Measurements from ENCODE around the gene ACTR2. TPM values are rescaled to one million over a fixed set of nuclear protein-coding genes. Genes with fewer than 3 reads are reported as not detected.
"Not testable (repeated sequence)": the region's sequence is repeated elsewhere in the genome, so short reads cannot be mapped to it uniquely, and the experiment has no call there.

ACTR2 gene
- total RNA-seq, 1 donor from 2014 or later: 177 TPM

GRCh38 chr2:65314801-65315441 is 87.3 kb downstream of the ACTR2 start:
- ATAC-seq: no peak

- peak; percentile 65 for ATAC-seq
Measured at GRCh38 chr2:65316072-65316471, 88.4 kb downstream of the ACTR2 start.

GRCh38 chr2:65317351-65317750 is 89.7 kb downstream of the ACTR2 start:
- ATAC-seq: not testable (repeated sequence)

GRCh38 chr2:65317841-65318240 is 90.2 kb downstream of the ACTR2 start:
- no peak for ATAC-seq

GRCh38 chr2:65319072-65319673 is 91.5 kb downstream of the ACTR2 start:
- ATAC-seq: no peak

- peak; percentile 18 for ATAC-seq
Measured at GRCh38 chr2:65319674-65320041, 92.0 kb downstream of the ACTR2 start.

- peak; percentile 80 for ATAC-seq
Measured at GRCh38 chr2:65320042-65320725, 92.6 kb downstream of the ACTR2 start.

Other genes with a start within 250 kb of the ACTR2 start
- 12.6 TPM for gene SLC1A4, start 238.4 kb upstream of the ACTR2 start, total RNA-seq
- 6.8 TPM for gene CEP68, start 171.4 kb upstream of the ACTR2 start, total RNA-seq
- gene RAB1A, start 97.7 kb upstream of the ACTR2 start, total RNA-seq: 113 TPM
- gene SPRED2, start 204.8 kb downstream of the ACTR2 start, total RNA-seq: 12.8 TPM

Data from esophagus mucosa (tissue), 1 donor.